Spinal cord (tissue), 10 donors: ENCODE data around the gene EXOC6B. TPM values are rescaled to one million over a fixed set of nuclear protein-coding genes. Genes with fewer than 3 reads are reported as not detected.

Source experiments
- DNase-seq, 6 donors: peaks; one replicate each; pipeline versions ENCODE4 v3.0.0 to v3.0.0-alpha.2; 2013 to 2015; ENCODE audit warnings: low spot score in 6 of 6, low read depth in 4 of 6
- H3K27ac ChIP-seq: one replicate; pipeline ENCODE4 v1.5.1; 2013; ENCODE audit warnings: low read depth, low read length, control low read depth
- H3K27me3 ChIP-seq: one replicate; pipeline ENCODE4 v1.6.1; 2013; ENCODE audit warnings: low read length; ENCODE audit not compliant: control insufficient read depth, insufficient read depth
- H3K36me3 ChIP-seq: one replicate; pipeline ENCODE4 v1.6.1; 2013; ENCODE audit warnings: low read length; ENCODE audit not compliant: control insufficient read depth, insufficient read depth
- H3K4me1 ChIP-seq: one replicate; pipeline ENCODE4 v1.6.1; 2013; ENCODE audit warnings: low read length; ENCODE audit not compliant: control insufficient read depth, insufficient read depth
- H3K4me3 ChIP-seq: one replicate; pipeline ENCODE4 v1.5.1; 2013; ENCODE audit warnings: low read depth, low read length, control low read depth
- H3K9me3 ChIP-seq: one replicate; pipeline ENCODE4 v1.6.1; 2013; ENCODE audit warnings: low read length; ENCODE audit not compliant: control insufficient read depth, insufficient read depth
- WGBS: methylation state at CpG from one replicate; pipeline ENCODE4 v1.1.5; 2013; ENCODE audit warnings: missing lambda C conversion rate; ENCODE audit not compliant: insufficient coverage; 5-methylcytosine and 5-hydroxymethylcytosine counted together
- polyA plus RNA-seq, 2 donors: library from polyadenylated mRNA; unstranded; fragments of 120-200 nt; gene quantifications; one replicate each; pipeline ENCODE4 v1.2.1, GENCODE V29; 2013; ENCODE audit not compliant: insufficient read length in 2 of 2
- total RNA-seq, 2 donors: library from RNA; depleted of rRNA in 1 of 2; stranded (reverse); fragments of 120-200 nt in 1 of 2; fragments of >200 nt in 1 of 2; gene quantifications; one replicate each; pipeline versions ENCODE4 v1.2.3 to v1.2.4, GENCODE V29; 2013 to 2014
- donor health status: healthy.

EXOC6B gene
- total and polyA plus RNA-seq, 4 donors: 29.4 to 76.8 (median 38.0) TPM

DNA sequence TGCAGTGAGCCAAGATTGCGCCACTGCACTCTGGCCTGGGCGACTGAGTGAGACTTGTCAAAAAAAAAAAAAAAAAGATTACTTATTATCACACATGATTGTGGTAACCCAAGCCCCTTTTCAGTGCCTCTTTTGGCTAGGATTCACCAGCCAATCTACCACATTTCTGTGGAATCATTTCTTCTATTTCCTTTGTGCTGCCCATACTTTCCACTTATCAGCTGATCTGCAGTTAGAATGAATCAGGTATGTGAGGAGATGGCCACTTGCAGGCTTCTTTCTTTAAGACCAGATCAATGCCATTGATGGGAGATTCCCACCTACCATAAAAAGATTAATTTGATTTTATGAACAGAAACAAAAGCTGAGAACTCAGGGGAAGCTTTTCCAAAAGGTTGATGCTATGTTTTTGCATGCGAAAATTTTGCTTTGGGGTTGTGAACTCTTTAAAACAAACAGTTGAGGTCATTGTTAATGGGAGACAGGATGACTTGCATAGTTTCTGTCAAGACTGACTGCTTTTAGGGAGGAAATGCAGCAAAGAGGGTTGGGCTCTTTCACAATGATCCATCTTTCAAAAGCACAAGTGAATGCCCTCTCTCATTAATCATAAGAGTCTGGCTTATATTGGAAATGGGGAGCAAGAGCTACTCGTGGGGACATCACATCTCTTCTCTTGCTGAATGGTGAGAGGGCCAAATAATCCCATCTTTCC is 611.2 kb downstream of the EXOC6B start:
- no peaks in the 10 kb centered on the region for H3K4me1 ChIP-seq
- no peak overlapping the region for H3K4me3 ChIP-seq
- H3K9me3 ChIP-seq: no peaks in the 10 kb centered on the region
- H3K27me3 ChIP-seq: no peaks in the 10 kb centered on the region
- H3K27ac ChIP-seq: no peak overlapping the region
- WGBS: 89% methylated on average over 1 of the region's 4 CpGs
- no peak for DNase-seq
- no peaks in the 10 kb centered on the region for H3K36me3 ChIP-seq

DNA sequence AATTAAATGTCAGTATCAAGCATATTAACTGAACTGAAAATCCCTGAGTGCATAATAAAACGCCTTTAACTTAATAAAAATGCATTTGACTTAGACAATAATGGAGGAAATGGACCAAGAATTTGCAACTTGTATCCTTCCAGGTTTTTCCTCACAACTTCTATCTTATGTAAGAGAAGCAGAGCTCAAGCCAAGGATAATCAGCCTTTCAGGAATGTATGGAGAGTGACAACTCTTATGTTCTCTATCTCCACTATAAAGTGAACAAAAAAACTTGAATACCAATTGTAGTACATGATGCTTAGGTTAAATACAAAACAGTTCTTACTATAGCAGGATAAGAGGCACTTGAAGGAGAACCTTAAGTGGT is 613.4 kb downstream of the EXOC6B start:
- Histone ChIP-seq H3K4me3 (no peak overlapping the region), H3K4me1 (no peaks in the 10 kb centered on the region), H3K36me3 (no peaks in the 10 kb centered on the region), H3K9me3 (no peaks in the 10 kb centered on the region), H3K27me3 (no peaks in the 10 kb centered on the region), H3K27ac (no peak overlapping the region)
- DNase-seq: peak in 1 of 6 donors; percentile 63
- no CpG with 5 or more reads among the region's 1 CpG for WGBS

DNA sequence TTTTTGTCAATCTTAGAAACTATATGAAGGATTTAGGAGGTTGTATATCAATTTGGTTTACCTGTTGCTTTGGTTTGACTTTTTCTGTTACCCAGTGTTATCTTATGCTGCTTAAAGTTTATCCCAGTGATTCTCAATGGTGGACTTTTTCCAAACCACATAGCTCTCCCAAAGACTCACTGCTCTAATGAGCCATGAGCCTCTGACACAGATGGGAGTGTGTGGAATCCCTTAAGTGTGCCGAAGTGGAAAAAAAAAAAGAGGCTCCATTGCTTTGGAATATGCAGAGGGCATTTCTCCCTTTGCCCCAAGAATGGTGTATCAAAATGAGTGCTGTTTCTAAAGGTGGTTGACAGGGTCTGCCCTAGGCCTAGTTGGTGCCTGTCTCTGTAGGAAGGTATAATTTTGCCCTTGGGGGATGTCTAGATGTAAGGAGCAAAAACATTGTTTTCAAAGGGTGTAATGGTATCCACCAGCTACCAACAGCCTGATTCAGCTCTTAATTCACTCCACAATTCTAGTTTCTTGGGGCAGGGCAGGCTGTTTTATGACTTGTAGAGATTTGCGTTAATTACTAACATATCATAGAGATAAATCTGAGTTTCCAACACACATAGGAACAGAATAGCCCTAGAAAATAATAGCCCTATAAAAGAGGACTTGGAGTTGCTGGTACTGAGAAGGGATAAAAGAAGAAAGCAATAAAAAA is 613.9 kb downstream of the EXOC6B start:
- no peak for DNase-seq
- Histone ChIP-seq H3K27ac (no peak overlapping the region), H3K4me1 (no peaks in the 10 kb centered on the region), H3K36me3 (no peaks in the 10 kb centered on the region), H3K4me3 (no peak overlapping the region), H3K27me3 (no peaks in the 10 kb centered on the region), H3K9me3 (no peaks in the 10 kb centered on the region)
- WGBS: 71% methylated on average over 1 of the region's 2 CpGs

DNA sequence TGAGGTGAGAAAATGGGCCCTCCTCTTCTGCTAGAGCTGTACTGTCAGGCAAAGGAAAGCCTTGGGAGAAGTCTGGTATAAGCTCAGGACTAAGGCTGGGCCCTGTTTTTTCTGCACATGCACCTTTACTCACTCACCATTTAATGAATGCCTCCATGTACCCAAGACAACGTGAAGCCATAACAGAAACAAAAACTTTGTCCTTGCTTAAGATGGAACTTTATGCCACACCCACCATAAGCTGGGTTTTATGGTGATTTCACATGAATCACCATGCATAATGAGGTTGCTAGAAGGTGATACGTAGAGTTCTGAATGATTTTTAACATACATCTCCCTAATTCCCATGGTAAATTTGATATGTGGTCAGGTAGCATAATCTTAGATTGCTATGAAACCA is 614.5 kb downstream of the EXOC6B start:
- H3K4me3 ChIP-seq: no peak overlapping the region
- no peak for DNase-seq
- no CpG with 5 or more reads among the region's 2 CpGs for WGBS

DNA sequence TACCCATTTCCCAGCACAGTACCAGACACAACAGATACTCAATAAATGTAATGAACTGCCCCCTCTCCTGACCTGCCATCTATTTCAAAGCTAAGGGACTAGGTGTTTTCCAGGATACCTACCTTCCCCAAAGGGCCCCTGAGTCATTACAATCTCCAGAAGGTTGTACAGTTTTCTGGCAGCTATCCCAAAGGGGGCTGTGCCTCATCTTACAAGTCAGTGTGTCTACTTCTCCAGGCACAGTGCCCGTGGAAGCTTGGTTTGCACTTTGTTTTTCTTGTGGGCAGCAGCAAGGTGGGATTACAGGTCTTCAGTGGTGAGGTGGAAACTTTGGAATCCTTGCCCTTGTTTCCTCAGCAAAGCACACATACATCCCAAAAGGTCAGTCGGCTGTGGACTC is 615.4 kb downstream of the EXOC6B start:
- Histone ChIP-seq H3K27me3 (no peaks in the 10 kb centered on the region), H3K36me3 (no peaks in the 10 kb centered on the region), H3K9me3 (no peaks in the 10 kb centered on the region), H3K4me1 (peaks cover 3% of the 10 kb centered on the region), H3K4me3 (no peak overlapping the region), H3K27ac (no peak overlapping the region)
- WGBS: 67% methylated on average over 1 of the region's 2 CpGs
- DNase-seq: no peak

More for the DNA sequence above, 614.5 kb downstream of the EXOC6B start:
- no peak overlapping the region for H3K27ac ChIP-seq
- no peaks in the 10 kb centered on the region for H3K4me1 ChIP-seq
- H3K36me3 ChIP-seq: no peaks in the 10 kb centered on the region
- H3K27me3 ChIP-seq: no peaks in the 10 kb centered on the region
- H3K9me3 ChIP-seq: no peaks in the 10 kb centered on the region

DNA sequence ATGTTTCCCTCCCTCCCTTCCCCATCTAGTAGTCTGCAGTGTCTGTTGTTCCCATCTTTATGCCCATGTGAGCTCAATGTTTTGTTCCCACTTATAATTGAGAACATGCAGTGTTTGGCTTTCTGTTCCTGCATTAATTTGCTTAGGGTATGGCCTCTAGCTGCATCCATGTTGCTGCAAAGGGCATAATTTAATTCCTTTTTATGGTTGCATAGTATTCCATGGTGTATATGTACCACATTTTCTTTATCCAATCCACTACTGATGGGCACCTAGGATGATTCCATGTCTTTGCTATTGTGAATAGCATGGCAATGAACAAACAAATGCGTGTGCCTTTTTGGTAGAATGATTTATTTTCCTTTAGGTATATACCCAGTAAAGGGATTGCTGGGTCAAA is 617.6 kb downstream of the EXOC6B start:
- H3K9me3 ChIP-seq: no peaks in the 10 kb centered on the region
- no peak overlapping the region for H3K4me3 ChIP-seq
- DNase-seq: no peak
- no CpG with 5 or more reads among the region's 1 CpG for WGBS
- H3K36me3 ChIP-seq: no peaks in the 10 kb centered on the region
- H3K27ac ChIP-seq: no peak overlapping the region
- no peaks in the 10 kb centered on the region for H3K27me3 ChIP-seq
- H3K4me1 ChIP-seq: peaks cover 12% of the 10 kb centered on the region

DNA sequence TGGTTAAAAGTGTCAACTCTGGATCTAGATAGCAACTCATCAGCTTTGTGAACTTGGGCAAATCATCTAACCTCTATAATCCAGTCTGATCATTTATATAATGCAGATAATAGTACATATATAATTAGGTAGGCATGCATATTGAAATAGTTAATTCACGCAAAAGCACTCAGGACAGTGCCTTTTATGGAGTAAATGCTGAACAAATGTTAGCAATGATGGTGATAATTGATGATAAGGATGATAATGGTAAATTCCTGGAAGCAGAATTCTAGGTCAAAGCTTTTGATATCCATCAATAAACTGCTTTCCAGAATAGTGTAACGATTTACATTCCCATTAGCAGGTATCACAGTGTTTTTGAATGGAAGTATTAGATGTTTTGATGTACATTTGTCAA is 618.5 kb downstream of the EXOC6B start:
- Histone ChIP-seq H3K4me3 (no peak overlapping the region), H3K9me3 (no peaks in the 10 kb centered on the region), H3K36me3 (no peaks in the 10 kb centered on the region), H3K27ac (no peak overlapping the region), H3K4me1 (peaks cover 12% of the 10 kb centered on the region), H3K27me3 (no peaks in the 10 kb centered on the region)
- DNase-seq: no peak
- WGBS: no CpG with 5 or more reads among the region's 2 CpGs

DNA sequence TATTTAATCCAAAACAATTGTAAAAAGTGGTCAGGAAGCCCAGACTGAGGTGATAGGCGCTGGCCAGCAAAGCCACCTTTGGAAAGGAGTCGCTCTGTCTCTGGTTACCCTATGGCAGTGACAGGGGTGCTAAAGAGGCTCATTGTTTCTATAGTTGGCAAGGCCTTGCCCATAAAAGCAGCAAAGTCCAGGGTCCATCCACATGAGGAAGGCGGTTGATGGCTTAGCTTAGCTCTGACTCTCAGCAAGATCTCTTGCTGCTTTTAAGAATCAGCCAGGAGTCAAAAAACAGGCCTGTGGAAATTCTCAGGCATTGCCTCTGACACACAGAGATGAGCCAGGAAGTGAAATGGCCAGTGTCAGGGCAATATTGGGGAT is 620.3 kb downstream of the EXOC6B start:
- 52% methylated on average over 3 of the region's 3 CpGs for WGBS
- Histone ChIP-seq H3K4me1 (peaks cover 12% of the 10 kb centered on the region), H3K27ac (peak overlapping the region; percentile 63)

DNA sequence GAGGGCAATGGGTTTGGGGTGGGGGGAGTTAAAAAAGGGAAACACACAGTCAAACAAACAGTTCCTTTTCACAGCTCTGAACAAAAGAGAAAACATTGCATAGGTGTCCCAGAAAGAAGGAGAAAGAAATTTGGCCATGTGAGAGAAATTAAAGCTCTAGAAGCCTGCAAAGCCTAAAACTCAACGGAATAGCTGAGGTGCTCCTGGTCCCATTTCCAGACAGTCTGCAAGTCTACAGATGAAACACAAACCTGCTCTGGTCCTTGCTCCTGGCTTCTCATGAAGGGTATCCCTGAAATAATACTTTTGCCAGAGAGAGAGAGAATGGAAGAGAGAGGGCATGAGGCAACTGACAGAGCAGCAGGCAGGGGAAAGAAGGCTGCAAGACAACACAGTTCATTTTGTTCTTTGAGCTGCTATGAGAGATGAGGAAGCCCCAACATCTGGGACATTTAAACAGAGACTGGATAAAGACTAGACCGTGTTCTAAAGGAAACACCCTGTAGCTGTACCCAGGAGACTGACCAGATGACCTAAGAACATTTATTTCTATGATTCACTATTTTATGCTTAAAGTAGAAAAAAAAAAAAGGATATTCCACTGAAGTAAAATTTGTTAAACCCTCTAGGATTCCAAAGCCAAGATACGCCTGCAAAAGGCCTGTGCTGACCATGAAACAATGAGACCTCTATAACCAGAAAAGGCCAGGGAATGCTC is 620.9 kb downstream of the EXOC6B start:
- no peaks in the 10 kb centered on the region for H3K27me3 ChIP-seq
- 80% methylated on average over 1 of the region's 3 CpGs for WGBS
- H3K36me3 ChIP-seq: no peaks in the 10 kb centered on the region
- H3K4me3 ChIP-seq: no peak overlapping the region
- peak overlapping the region; percentile 63 for H3K27ac ChIP-seq
- H3K4me1 ChIP-seq: peaks cover 12% of the 10 kb centered on the region
- no peaks in the 10 kb centered on the region for H3K9me3 ChIP-seq
- DNase-seq: peak in 1 of 6 donors; percentile 13

More for the DNA sequence above, 620.3 kb downstream of the EXOC6B start:
- Histone ChIP-seq H3K27me3 (no peaks in the 10 kb centered on the region), H3K9me3 (no peaks in the 10 kb centered on the region), H3K4me3 (no peak overlapping the region), H3K36me3 (no peaks in the 10 kb centered on the region)
- DNase-seq: peak in 1 of 6 donors; percentile 17
